Measurements from ENCODE around the gene NKTR. TPM values are rescaled to one million over a fixed set of nuclear protein-coding genes. Genes with fewer than 3 reads are reported as not detected.

The NKTR gene
- total and polyA plus RNA-seq, 2 experiments from 2014 or later = 81.3 to 117 TPM

DNA sequence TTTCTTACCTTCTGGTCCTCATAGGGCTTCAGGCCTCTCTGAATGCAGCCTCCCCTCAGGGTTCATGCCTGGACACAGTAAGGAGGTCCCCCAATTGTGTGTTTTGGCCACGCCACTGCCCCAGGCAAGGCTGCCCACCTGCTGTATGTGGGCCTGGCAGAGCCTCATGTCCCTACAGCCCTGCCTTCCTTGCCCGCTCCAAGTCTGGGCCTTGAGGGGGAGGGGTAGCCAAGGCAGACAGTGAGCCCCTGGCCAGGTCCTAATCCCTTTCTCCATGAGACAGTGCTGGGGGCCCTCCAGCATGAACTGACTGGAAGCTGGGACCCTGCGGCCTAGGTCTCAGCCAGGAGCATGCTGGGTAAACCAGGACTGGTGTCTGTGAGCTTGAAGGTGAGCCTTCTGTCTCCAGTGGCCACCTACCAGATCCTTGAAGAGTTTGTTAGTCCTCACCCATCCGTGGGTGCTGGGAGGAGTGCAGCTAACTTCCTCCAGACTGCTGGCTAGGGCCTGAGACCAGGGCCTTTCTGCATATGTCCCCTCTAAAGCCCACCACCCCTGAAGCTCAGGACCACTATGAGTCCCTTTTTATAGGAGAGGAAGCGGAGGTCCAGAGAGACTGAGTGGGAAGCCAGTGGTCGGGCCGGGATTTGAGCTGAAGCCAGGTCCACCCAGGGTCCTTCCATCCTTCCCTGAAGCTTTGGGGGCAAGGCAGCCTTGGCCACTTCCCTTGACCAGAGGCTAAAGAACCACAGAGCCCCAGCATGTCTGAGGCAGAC is 61.7 kb downstream of the NKTR start (continued):
- no peak for TF ChIP-seq POLR2AphosphoS5 (IDR thresholded peaks at IDR 0.05; ENCODE audit: low read depth)
- no peak for TF ChIP-seq EZH2phosphoT487 (IDR thresholded peaks at IDR 0.05; ENCODE audit: unreplicated experiment)

DNA sequence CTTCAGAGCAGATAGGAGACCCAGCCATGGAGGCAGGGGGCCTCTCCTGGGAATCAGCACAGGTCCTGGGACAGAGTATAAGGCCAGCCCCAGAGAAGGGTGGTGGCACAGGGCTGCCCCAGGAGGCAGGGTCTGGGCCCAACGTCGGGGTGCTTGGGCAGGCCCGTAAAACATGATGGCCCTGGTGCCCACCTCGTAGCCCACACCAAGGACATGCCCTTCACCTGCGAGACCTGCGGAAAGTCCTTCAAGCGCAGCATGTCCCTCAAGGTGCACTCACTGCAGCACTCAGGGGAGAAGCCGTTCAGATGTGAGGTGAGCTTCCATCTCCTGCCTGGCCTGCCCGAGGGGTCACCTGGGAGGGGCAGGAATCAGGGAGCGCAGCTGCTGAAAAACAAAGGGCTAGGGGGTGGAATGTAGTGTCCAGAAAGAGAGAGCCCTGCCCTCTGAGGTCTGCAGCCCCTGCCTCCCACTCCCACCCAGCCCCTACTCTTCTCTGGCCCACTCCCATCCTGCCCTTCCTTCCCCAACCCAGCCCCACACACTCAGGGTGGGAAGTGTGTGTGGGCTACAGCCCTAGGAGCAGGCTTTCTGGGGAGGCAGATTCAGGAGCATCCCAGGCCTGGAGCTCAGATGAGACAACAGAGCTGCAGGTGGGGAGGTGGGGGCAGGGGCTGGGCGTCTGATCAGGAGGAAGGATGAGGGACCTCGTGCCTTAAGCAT is 62.5 kb downstream of the NKTR start:
- peaks cover 8% of the 10 kb centered on the region; the same call in 2 of the 3 replicates for H3K4me1 Mint-ChIP-seq
- no peak overlapping the region for H3K27ac Mint-ChIP-seq
- Histone ChIP-seq H3K4me1 (ENCODE audit: insufficient read depth) (no peaks in the 10 kb centered on the region), H3K4me2 (no peak overlapping the region), H3K36me3 (ENCODE audit: insufficient read depth) (no peaks in the 10 kb centered on the region), H3F3A (replicated peaks; ENCODE audit: low read depth) (no peaks in the 10 kb centered on the region), H3K4me3 (no peak overlapping the region), H3K9me2 (ENCODE audit: insufficient read depth) (no peaks in the 10 kb centered on the region), H3K79me2 (replicated peaks; ENCODE audit: insufficient read depth) (no peaks in the 10 kb centered on the region), H2AFZ (no peak overlapping the region), H3K27me3 (ENCODE audit: insufficient read depth) (no peaks in the 10 kb centered on the region), H3K27ac (ENCODE audit: low read depth) (no peak overlapping the region), H4K20me1 (replicated peaks; ENCODE audit: insufficient read depth) (no peaks in the 10 kb centered on the region)
- peaks cover 5% of the 10 kb centered on the region; the same call in 2 of the 3 replicates for H3K36me3 Mint-ChIP-seq (ENCODE audit: low read depth)
- ATAC-seq (no peak), DNase-seq (ENCODE audit: low spot score) (no peak)
- peaks cover 4% of the 10 kb centered on the region for H3K27me3 Mint-ChIP-seq (ENCODE audit: insufficient read depth, low read depth, poor library complexity)
- H3K9me3 Mint-ChIP-seq = no peaks in the 10 kb centered on the region
- H3K4me3 Mint-ChIP-seq = no peak overlapping the region
- TF ChIP-seq ZNF331 (CRISPR knock-in tag; IDR thresholded peaks at IDR 0.05; ENCODE audit: low read depth) = no peak
- no peak for TF ChIP-seq EZH2 (IDR thresholded peaks at IDR 0.05; ENCODE audit: low read depth, unreplicated experiment)
- no peak for TF ChIP-seq ZNF462 (CRISPR knock-in tag; IDR thresholded peaks at IDR 0.05)
- TF ChIP-seq, protein P1, sequence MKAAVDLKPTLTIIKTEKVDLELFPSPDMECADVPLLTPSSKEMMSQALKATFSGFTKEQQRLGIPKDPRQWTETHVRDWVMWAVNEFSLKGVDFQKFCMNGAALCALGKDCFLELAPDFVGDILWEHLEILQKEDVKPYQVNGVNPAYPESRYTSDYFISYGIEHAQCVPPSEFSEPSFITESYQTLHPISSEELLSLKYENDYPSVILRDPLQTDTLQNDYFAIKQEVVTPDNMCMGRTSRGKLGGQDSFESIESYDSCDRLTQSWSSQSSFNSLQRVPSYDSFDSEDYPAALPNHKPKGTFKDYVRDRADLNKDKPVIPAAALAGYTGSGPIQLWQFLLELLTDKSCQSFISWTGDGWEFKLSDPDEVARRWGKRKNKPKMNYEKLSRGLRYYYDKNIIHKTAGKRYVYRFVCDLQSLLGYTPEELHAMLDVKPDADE (IDR thresholded peaks at IDR 0.05) = no peak
- no peak for TF ChIP-seq STAT1 (IDR thresholded peaks at IDR 0.05; ENCODE audit: unreplicated experiment)
- TF ChIP-seq, protein P2, sequence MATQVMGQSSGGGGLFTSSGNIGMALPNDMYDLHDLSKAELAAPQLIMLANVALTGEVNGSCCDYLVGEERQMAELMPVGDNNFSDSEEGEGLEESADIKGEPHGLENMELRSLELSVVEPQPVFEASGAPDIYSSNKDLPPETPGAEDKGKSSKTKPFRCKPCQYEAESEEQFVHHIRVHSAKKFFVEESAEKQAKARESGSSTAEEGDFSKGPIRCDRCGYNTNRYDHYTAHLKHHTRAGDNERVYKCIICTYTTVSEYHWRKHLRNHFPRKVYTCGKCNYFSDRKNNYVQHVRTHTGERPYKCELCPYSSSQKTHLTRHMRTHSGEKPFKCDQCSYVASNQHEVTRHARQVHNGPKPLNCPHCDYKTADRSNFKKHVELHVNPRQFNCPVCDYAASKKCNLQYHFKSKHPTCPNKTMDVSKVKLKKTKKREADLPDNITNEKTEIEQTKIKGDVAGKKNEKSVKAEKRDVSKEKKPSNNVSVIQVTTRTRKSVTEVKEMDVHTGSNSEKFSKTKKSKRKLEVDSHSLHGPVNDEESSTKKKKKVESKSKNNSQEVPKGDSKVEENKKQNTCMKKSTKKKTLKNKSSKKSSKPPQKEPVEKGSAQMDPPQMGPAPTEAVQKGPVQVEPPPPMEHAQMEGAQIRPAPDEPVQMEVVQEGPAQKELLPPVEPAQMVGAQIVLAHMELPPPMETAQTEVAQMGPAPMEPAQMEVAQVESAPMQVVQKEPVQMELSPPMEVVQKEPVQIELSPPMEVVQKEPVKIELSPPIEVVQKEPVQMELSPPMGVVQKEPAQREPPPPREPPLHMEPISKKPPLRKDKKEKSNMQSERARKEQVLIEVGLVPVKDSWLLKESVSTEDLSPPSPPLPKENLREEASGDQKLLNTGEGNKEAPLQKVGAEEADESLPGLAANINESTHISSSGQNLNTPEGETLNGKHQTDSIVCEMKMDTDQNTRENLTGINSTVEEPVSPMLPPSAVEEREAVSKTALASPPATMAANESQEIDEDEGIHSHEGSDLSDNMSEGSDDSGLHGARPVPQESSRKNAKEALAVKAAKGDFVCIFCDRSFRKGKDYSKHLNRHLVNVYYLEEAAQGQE (IDR thresholded peaks at IDR 0.05; ENCODE audit: unreplicated experiment) = no peak
- no peak for TF ChIP-seq JUNB (IDR thresholded peaks at IDR 0.05; ENCODE audit: unreplicated experiment)
- TF ChIP-seq ZNF114 (CRISPR knock-in tag; IDR thresholded peaks at IDR 0.05) = no peak
- TF ChIP-seq, protein P3, sequence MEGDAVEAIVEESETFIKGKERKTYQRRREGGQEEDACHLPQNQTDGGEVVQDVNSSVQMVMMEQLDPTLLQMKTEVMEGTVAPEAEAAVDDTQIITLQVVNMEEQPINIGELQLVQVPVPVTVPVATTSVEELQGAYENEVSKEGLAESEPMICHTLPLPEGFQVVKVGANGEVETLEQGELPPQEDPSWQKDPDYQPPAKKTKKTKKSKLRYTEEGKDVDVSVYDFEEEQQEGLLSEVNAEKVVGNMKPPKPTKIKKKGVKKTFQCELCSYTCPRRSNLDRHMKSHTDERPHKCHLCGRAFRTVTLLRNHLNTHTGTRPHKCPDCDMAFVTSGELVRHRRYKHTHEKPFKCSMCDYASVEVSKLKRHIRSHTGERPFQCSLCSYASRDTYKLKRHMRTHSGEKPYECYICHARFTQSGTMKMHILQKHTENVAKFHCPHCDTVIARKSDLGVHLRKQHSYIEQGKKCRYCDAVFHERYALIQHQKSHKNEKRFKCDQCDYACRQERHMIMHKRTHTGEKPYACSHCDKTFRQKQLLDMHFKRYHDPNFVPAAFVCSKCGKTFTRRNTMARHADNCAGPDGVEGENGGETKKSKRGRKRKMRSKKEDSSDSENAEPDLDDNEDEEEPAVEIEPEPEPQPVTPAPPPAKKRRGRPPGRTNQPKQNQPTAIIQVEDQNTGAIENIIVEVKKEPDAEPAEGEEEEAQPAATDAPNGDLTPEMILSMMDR (conservative IDR thresholded peaks at IDR 0.05; ENCODE audit: low read depth in 2 of 2) = no peak

All from GM23338 (cell line).